ENCODE results near the gene TMEM120A.

- TF ChIP-seq CBX5 (IDR thresholded peaks at IDR 0.05; ENCODE audit: low read depth): no peak
- no peak for TF ChIP-seq MYB (IDR thresholded peaks at IDR 0.05; ENCODE audit: borderline replicate concordance, low read depth, low read length)
- no peak for TF ChIP-seq CTCF (IDR thresholded peaks at IDR 0.05 in 2 of 3, conservative IDR thresholded peaks at IDR 0.05 in 1 of 3; ENCODE audit: control insufficient read depth in 2 of 3, extremely low read depth in 1 of 3, insufficient read depth in 1 of 3, low read depth in 3 of 3, low read length in 3 of 3)
- no peak for TF ChIP-seq RAD21 (IDR thresholded peaks at IDR 0.05; ENCODE audit: insufficient read depth, low read depth, low read length)
- TF ChIP-seq ATF7 (IDR thresholded peaks at IDR 0.05; ENCODE audit: low read depth): no peak
- TF ChIP-seq CBX3 (IDR thresholded peaks at IDR 0.05; ENCODE audit: borderline replicate concordance, low read depth): no peak
- TF ChIP-seq MYC (IDR thresholded peaks at IDR 0.05; ENCODE audit: insufficient read depth, insufficient read length, insufficient replicate concordance, low read length, severe bottlenecking): no peak
Measured at GRCh38 chr7:75957021-75957736, 37.2 kb downstream of the TMEM120A start.

Data from GM12878 (cell line).